Ureter (tissue), 1 donor: ENCODE data around the gene CMIP. TPM values are rescaled to one million over a fixed set of nuclear protein-coding genes. Genes with fewer than 3 reads are reported as not detected.

ENCODE experiments used
- DNase-seq: peaks from one replicate; pipeline ENCODE4 v3.0.0-alpha.2; 2020; ENCODE audit warnings: low spot score
- total RNA-seq: library from RNA; stranded (reverse); gene quantifications from one replicate; pipeline ENCODE4 v1.2.4, GENCODE V29; 2023
- donor health status: DM: yes; HTN: yes; CAD: no.

CMIP gene
- total RNA-seq, 1 donor from 2014 or later, result 98.0 TPM

DNA sequence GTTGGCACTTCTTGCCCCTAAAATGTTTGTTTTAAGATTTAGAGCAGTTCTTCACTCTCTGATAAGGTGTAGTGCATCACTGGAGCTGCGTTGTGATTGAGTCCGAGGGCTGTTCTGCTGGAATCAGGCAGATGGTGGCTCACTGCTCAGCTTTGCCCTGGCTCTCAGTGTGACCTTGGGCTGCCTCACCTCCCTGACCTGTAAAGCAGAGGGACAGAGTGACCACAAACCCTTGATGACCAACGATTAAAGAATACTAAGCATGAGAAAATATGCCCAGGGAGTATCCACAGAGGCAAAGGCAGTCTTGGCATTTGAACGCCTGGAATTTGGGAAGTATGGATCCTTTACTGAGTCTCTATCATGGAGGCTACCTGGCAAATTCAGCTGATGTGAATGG lies 18.1 kb downstream of the CMIP start:
- DNase-seq, result no peak

DNA sequence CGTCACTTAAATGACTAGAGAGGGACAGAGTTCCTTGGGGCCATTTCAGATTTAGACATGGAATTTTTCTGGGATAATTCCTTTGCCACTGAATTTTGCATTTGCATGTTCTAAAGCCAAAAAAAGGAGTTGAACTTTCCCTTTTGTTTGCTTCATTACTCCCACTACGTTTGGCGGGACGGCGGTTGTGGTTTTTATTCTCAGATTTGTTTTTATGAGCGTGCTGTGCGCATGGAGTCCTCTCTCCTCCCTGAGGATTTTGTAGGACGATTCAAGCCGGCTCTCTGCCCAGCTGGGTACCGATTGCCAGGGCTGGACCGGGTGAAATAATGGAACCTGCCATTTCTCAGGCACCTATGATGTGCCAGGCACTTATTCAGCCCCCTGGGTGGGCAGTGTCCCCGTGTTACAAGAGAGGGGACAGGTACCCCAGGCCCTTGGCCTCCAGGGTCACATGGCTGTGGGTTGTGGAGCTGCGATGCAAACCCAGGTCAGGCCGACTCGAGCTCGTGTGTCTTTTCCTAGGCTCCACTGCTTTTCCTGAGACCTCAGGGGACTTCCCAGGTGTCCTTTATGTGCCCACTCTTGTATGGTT lies 18.8 kb downstream of the CMIP start:
- no peak for DNase-seq

DNA sequence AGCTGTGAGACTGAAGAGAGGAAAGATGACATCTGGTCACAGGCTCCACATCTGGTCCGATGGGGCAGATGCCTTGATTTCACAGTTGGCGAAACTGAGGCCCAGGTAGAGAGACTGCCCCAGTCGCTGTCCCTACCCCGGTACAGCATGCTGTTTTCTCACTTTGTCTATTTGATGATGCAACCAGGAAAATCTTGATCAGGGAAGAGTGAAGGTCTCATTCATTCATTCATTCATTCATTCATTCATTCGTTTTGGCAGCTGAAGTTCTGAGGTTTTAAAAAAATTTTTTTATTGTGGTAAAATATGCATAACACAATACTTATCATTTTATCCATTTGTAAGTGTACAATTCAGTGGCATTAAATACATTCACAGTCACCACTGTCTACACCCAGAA lies 19.7 kb downstream of the CMIP start:
- no peak for DNase-seq

DNA sequence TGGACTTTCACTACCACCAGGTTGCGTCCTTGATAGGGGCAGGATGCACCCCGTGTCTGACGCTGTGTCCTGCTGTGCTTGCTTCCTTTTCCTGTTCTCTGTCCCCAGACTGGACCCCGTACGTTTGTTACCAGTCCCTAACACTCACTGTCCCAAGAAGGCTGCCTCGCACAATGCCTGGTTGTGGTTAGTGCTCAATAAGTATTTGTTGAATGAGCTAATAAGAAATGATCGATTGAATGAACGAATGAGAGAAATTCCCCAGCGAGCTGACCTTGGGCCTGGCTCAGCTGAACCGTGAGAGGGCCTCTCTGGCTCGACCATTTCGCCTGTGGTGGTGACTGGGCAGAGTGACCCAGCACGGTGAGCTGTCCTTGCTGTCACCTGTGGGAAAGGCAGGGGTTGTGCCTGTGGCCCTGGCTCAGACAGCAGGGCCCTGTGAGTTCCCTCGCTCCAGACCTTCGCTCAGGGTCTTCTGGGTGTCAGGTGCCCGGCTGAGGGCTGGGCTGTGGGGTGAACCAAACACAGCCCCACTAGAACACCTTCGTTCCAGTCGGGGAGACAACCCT lies 20.9 kb downstream of the CMIP start:
- DNase-seq, result no peak

DNA sequence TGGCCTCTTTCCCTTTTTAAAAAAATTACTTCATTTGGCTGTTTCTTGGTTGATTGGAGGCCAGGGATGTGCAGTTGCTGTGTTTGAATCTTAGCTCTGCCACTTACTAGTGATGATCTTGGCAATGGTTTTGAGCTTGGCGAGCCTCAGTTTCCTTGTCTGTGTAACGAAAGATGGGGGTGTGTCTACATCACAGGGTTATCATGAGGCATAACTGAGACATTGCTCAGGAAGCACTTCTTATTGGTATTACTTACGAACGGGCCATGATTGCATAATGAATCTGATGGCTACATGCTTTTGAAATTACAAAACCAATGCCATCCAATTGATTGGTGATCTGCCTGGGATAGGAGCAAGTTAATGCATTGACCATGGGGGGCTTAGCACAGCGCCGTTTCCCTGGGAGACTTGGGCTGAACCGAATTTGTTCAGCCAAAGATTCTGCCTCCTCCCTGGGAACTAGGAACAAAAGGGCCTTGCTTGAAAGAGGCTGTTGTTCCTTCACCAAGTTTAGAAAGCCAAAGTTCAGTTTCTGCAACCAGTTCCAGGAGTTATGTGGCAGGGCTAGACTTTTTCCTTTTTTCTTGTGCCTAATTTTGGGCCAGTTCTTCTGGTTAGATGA lies 21.9 kb downstream of the CMIP start:
- DNase-seq, result no peak

DNA sequence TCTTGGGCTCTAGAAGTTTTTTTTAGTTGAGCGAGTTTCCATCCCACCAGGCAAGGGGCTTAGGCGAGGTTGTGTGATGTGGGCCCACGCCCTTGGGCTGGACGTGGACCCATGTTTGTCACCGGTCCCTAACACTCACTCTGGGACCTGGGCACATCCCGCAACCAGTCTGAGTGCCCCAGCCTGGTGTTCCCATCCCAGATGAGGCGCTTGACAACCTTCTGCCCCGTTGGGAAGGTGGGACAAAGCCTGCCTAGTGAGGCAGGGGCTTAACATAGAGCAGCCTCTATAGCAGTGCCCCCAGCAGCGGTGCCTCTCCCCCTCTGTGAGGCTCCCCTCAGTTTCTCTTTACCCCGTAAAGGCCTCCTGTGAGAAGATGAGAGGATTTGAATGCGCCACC lies 22.5 kb downstream of the CMIP start:
- DNase-seq, result no peak

DNA sequence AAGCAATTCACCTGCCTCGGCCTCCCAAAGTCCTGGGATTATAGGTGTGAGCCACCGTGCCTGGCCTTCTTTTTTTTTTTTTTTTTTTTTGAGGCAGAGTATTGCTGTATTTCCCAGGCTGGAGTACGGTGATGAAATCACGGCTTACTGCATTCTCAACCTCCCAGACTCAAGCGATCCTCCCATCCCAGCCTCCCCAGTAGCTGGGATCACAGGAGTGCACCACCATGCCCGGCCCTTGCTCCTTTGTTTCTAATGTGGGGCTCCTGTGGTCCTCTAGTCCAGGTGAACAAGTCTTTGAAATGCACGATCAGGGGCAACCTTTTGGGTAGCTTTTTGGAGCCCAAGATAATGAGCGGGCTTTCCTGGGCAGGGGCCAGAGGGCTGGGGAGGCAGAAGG lies 23.2 kb downstream of the CMIP start:
- DNase-seq, result no peak

DNA sequence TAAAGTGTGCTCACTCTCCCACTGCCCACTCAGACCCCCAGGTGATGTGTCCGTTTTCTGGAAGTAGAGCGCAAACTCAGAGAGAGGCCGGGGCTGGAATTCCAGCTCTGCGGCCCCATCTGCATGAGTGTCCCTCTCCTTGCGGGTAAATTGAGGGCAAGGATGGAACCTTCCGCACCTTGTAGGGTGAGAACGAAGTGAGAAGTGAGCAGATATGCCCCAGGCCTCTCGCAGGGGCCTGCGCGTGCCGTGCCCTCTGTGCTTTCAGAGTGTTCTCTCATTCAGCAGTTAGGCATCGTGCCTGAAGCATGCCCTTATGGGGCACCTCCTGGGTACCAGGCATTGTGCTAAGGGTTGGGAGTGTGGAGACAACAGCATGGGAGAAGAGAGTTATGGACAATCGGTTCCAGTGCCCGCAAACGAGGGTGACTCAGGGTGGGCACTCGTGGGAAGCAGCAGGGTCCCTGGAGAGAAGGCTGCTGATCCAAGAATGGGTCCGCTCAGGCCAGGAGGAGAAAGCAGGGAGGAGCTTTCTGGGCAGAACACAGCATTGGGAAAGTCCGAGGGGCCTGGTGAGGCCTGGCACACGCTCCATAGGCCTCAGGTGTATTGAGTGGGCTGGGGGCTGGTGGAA lies 23.8 kb downstream of the CMIP start:
- DNase-seq, result no peak

DNA sequence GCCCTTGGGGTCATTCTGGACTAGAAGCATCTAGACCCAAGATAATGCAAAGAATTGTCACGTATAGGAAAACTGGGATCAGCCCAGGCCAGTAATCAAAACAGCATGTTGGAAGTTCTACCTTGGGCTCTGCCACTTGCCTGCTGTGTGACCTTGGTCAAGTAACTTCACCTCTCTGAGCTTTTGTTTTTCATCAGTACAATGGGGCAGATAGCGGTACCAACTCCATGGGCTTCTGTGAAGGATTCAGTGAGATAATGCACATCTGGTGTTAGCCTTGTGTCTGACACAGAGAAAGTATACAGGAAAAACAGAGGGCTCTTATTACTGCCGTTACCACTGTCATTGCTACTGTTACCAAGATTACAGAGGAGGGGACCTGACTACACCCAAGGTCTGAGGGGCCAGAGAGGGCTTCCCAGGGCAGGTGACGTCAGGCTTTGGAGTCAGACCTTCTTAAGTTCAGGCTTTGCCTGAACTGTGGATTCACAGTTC lies 24.6 kb downstream of the CMIP start:
- no peak for DNase-seq

DNA sequence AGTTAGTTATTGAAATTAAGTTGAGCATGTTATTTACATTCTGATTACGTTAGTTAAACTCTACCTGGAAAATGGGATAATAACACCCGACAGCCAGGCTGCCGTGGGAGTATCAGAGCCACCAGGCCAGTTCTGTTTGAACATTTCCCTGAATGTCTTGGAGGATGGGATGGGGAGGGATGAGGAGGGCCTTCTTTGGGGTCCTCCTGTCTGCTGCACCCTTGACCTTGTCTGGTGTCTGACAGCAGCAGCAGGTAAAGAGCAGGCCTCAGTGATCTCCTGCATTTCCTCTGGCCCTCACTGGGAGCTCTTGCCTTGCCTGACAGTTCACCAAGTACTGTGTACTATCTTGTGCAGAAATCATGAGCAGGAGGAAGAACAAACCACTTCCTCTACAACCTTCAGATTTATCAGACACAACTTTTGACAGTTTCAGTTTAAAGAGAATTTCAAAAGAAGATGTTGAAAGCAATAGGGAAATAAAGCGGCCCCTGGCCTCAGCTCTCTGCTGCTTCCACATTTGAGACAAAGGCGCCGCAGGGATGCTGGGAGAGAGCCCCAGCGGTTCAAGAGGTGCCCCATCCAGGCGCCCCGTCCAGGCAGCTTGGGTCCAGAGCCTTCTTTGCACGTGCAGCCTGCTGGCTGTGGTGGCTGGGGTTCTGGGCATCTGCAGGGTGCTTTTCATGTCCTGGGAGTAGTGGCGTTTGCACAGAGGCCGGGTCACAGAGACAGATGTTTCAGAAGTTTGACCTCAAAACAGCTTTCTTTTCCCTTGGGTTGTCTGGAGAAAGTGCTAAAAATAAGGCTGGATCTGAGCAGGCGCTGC lies 25.3 kb downstream of the CMIP start:
- no peak for DNase-seq

DNA sequence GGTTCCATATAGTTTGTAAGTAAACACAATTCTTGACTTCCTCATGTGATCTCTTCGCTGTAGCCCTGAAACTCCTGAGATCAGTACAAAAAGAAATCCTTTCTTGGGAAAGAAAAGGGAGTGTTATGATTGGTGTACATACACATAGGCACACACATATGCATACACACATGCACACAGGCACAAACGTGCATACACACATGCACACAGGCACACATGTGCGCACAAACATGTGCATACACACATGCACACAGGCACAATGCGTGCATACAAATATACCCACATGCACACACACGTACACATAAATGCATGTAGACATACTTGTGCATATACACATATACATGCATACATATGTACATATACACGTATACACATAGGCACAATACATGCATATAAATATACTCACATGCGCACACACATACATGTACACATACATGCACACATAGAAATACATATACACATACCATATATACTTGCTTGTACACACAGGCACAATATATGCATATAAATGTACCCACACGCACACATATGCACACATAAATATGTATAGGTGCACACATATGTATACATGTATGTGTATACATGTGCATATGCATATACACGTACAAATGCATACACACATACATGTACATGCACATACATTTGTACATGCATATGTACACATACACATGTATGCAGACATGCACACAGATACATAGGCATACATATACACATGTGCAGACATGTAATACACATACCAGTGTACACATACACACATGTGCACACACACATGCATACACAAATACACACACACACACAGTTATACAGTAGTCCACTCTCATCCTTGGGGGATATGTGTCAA lies 26.4 kb downstream of the CMIP start:
- DNase-seq, result no peak

DNA sequence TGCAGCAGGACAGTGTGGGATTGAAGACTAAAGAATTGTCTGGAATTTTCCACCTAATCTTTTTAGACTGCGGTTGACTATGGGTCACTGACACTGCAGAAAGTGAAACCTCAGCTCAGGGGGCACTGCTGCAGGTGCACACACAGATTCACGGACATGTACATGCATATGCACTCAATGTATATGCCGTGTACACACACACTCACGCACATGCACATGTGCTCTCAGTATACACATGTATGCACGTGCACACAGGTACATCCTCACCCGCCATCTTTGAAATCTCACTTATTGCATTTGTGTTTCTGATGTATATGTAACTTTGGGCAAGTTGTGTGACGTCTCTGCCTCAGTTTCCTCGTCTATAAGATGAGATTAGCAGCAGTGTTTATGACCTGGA lies 27.3 kb downstream of the CMIP start:
- DNase-seq, result no peak

DNA sequence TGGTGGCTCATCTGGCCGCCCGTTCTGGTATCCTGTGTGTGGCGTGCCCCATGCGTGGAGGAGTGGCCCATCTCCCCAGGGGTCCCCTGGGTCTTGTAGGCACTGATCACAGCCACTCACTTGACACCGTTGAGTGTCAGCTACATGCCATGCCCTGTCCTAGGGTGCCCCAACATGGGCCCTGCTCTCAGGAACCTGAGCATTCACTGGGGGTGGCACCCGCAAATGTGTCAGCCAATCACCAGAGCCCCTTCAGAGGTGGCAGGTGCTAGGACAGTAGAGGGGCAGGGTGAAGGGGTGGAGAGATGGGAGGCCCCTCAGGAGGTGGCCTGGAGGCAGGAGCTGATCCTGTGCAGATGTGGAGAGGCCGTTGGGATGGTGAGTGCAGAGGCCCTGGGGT lies 27.8 kb downstream of the CMIP start:
- DNase-seq, result no peak

DNA sequence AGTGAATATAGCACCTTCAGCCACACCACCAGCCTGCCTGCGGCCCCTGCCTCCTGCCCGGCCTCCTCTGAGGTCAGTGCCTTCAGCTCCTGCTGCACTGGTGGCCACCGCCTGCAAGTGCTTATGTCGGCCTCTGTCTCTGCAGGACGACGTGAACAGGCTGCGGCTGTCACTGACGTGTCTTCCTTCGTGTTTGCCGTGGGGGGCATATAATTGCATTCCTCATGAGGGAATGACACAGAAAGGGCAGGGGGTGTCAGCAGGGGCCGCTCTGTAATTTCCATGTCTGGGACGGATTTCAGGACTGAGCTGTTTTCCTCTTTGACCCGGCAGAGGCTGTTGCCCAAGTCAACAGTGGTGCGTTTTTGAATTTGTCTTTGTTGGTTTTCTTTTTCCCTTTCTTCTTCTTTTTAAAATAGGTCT lies 28.5 kb downstream of the CMIP start:
- no peak for DNase-seq

DNA sequence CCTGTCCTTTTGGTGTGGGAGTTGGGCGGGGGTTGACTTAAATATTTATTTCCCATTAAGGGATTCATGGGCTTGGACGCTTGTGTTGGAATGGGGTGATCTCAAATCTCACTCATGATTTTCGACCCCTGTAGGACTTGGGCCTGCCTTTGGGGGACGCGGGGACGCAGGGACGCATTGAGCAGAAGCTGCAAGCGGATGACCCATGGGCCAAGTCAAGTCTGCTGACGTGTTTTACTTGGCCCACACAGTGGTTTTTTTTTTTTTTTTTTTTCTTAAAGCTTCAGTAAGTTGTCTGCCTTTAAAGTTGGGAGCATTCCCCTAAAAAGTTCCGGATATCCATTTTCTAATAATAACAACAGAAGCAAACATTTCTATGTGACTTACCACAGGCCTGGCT lies 28.9 kb downstream of the CMIP start:
- DNase-seq, result no peak

DNA sequence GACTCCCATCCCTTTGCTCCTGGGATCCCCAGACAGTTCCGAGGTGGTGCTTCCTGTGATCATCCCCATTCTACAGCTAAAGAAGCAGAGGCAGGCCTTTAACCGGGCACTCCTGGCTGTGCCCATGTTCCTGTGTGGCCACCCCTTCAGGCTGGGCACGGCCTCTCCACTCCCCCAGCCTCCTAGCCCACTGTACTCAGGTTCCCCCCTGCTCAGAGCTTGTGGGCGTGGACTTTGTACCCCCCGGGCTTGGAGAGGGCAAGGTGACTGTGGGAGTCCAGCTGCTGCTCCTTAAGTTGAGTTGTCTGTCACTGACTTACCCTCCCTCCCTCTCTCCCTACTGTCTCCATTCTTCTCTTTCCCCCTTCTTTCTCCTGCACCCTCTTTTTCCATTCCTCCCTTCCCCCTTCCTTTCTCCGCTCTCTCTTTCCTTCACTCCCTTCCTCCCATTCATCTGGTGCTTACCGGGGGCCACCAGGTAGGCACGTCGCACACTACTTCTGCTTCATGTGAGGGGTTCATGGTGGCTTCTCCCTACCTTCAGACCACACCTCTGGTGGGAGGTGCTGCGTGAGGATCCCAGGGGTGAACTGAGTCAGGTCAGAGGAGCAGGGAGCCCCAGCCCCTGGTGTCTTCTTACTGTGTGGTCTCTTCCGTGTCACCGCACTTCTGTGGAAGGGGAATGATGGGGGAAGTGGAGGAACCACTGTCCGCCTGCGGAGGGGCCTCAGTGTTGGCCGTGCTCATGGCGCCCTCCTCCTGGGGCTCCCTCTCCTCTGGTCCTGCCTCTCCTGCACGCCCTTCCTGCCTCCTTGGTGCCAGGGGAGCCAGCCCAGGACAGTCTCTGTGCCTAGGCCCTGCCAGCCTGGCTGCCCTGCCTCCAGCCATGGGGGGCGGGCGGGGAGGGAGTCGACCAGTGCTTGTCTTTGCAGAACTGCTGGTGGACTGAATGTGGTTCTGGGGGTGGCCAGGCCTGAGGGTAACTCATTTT lies 29.7 kb downstream of the CMIP start:
- DNase-seq, result no peak

DNA sequence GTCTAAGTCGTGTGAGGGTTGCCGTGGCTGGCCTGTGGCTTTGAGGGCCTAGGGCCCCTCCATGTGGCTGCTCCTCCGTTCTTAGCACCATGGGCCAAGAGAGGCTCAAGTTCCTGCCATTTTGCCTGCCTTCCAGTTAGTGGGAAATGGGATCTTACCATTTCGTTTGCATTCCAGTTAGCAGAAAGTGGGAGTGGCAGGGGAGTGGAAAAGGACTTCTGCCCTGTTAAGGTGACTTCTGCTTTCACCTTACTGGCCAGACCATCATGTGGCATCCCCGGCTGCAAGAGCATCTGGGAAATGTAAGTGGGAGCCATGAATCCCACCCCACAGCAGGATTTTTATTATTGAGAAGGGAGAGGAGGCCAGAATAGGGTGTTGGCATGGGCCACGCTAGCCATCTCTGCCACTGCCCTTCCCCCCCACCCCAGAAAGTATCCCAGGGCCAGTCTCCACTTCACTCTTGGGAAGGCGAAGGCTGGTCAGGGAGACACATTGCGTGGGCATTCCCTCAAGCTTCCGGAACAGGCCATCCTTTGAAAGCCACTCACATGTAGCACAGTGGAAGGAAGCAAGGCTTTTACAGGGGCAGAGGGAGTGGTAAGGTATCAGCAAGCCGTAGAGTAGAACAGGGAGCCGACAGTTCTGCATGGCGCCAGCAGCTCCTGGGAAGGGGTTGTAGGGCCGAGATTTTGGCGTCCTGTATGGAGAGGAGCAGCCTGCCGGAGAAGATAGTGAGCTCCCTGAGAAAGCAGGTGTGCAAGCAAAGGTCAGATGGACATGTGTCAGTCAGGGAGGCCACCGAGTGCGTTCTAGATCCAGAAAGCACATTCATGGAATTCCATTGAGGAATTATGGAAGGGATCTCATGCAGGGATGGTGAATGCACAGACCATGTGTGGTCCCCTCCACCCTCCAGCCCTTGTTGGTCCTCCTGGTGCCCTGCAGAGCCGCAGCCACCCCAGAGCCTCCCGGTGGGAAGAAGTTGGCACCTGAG lies 33.4 kb downstream of the CMIP start:
- DNase-seq, result no peak

DNA sequence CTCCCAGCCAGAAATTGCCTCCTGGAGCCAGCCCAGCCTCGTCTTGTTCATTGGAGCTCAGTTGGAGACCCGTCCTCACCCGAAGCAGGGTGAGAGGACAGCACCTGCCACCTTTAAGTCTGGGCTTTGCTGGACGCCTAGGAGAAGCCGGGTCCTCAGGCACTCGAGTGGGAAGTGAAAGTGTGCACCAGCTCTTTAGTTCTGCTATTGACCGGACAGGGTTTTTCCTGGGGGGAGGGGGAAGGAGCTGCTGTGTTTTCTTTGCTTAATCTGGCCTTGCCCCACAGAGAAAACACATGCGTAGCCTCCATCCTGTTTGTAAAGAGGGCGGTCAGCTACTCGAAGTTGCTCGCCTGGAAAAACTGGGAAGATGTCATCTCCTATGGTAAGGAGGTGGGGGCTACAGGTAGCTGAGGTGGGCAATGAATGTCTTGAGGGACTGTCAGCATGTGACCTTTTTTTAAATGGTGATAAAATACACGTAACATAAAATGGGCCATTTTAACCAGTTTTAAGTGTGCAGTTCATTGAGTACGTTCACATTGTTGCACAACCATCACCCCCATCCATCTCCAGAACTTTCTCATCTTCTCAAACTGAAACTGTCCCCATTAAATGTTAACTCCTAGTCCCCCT lies 34.4 kb downstream of the CMIP start:
- DNase-seq, result peak; percentile 71
